Osteocyte (in vitro differentiated cells): ENCODE data around the gene AREL1. TPM values are rescaled to one million over a fixed set of nuclear protein-coding genes. Genes with fewer than 3 reads are reported as not detected.

Experiments used
- DNase-seq: peaks from one replicate; pipeline ENCODE4 v3.0.0; 2021; ENCODE audit warnings: mixed read lengths; ENCODE audit not compliant: unreplicated experiment; ENCODE audit errors: extremely low spot score
- H3K27ac Mint-ChIP-seq: one replicate; pipeline ENCODE4 v1.8.0; 2021; ENCODE audit warnings: mild to moderate bottlenecking, mixed read lengths; ENCODE audit not compliant: unreplicated experiment
- H3K27me3 Mint-ChIP-seq: one replicate; pipeline ENCODE4 v1.8.0; 2021; ENCODE audit warnings: mixed read lengths; ENCODE audit not compliant: unreplicated experiment
- H3K36me3 Mint-ChIP-seq: one replicate; pipeline ENCODE4 v1.8.0; 2021; ENCODE audit warnings: mixed read lengths; ENCODE audit not compliant: unreplicated experiment
- H3K4me1 Mint-ChIP-seq: one replicate; pipeline ENCODE4 v1.8.0; 2021; ENCODE audit warnings: mixed read lengths; ENCODE audit not compliant: unreplicated experiment
- H3K4me3 Mint-ChIP-seq: one replicate; pipeline ENCODE4 v1.8.0; 2021; ENCODE audit warnings: mild to moderate bottlenecking, moderate library complexity, mixed read lengths; ENCODE audit not compliant: unreplicated experiment
- H3K9me3 Mint-ChIP-seq: one replicate; pipeline ENCODE4 v1.8.0; 2021; ENCODE audit warnings: mixed read lengths; ENCODE audit not compliant: unreplicated experiment
- total RNA-seq: library from RNA; stranded (reverse); gene quantifications from 2 replicates; pipeline ENCODE4 v1.2.1, GENCODE V29; 2021
- TF ChIP-seq, protein P1 (sequence below): fragments of 200-600 bp; sonication (generic); IDR thresholded peaks from 2 replicates; pipeline ENCODE4 v1.5.0; 2021; ENCODE audit warnings: antibody characterized with exemption, mild to moderate bottlenecking, moderate library complexity

Gene AREL1
- total RNA-seq, 1 donor from 2014 or later: 45.6 TPM

DNA sequence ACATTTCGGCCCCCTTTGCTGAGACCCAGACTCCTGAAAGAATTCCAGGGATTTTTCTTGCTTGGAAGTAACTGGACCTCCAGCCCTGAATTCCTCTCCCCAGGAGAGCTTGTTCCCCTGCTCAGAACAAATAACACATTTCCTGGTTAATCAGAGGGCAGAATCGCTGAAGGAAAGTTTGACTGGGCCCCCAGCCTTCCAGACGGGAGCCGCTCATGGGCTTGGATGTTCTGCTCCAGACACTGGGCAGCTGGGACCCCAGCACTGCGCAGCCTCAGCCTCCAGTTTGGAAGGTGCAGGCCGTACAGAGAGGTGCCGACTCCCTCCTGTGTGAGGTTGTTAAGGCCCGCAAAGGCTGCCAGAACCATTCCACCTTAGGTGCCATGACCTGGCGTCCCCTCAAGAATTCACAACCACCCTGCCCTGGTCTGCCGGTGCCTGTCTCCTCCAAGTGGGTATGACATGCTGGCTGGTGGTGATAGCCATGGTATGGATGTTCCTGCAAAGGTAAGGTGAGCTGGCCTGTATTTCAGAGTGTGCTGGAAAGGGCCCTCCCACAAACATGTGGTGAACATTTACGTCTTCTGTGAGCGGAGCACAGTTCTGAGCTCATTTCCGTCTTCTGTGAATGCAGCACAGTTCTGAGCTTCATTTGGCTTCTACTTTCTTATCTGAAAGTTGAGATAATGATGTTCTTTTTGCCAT, 95.7 kb downstream of the AREL1 start:
- peak overlapping the region; percentile 52 for H3K4me3 Mint-ChIP-seq
- TF ChIP-seq, protein P1, sequence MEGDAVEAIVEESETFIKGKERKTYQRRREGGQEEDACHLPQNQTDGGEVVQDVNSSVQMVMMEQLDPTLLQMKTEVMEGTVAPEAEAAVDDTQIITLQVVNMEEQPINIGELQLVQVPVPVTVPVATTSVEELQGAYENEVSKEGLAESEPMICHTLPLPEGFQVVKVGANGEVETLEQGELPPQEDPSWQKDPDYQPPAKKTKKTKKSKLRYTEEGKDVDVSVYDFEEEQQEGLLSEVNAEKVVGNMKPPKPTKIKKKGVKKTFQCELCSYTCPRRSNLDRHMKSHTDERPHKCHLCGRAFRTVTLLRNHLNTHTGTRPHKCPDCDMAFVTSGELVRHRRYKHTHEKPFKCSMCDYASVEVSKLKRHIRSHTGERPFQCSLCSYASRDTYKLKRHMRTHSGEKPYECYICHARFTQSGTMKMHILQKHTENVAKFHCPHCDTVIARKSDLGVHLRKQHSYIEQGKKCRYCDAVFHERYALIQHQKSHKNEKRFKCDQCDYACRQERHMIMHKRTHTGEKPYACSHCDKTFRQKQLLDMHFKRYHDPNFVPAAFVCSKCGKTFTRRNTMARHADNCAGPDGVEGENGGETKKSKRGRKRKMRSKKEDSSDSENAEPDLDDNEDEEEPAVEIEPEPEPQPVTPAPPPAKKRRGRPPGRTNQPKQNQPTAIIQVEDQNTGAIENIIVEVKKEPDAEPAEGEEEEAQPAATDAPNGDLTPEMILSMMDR: no peak
- DNase-seq: no peak
- peaks cover 86% of the 10 kb centered on the region for H3K4me1 Mint-ChIP-seq
- no peaks in the 10 kb centered on the region for H3K9me3 Mint-ChIP-seq
- peak overlapping the region; percentile 92 for H3K27ac Mint-ChIP-seq
- H3K27me3 Mint-ChIP-seq: no peaks in the 10 kb centered on the region
- H3K36me3 Mint-ChIP-seq: no peaks in the 10 kb centered on the region

DNA sequence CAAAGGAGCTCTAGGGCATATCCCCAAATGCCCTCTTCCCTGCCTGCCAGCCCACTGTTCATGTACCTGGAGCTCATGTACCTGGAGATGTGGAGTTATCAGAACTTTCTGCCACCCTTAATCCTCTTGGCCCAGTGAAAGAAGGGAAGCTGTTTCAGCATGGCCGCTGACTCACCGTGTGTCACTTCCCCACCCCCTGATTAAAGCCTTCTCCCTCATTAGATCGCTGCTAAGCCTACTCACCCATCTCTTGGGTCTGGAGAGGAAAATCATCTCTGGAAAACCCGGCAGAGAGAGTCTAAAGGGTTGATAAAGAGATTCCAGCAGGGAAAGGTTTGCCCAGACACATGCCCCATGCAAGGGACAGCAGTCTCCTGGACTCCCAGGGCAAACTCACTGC, 96.4 kb downstream of the AREL1 start:
- TF ChIP-seq, protein P1: no peak
- H3K4me3 Mint-ChIP-seq: peak overlapping the region; percentile 5
- no peaks in the 10 kb centered on the region for H3K36me3 Mint-ChIP-seq
- no peaks in the 10 kb centered on the region for H3K9me3 Mint-ChIP-seq
- DNase-seq: no peak
- peaks cover 85% of the 10 kb centered on the region for H3K4me1 Mint-ChIP-seq
- H3K27ac Mint-ChIP-seq: peak overlapping the region; percentile 92
- H3K27me3 Mint-ChIP-seq: no peaks in the 10 kb centered on the region

DNA sequence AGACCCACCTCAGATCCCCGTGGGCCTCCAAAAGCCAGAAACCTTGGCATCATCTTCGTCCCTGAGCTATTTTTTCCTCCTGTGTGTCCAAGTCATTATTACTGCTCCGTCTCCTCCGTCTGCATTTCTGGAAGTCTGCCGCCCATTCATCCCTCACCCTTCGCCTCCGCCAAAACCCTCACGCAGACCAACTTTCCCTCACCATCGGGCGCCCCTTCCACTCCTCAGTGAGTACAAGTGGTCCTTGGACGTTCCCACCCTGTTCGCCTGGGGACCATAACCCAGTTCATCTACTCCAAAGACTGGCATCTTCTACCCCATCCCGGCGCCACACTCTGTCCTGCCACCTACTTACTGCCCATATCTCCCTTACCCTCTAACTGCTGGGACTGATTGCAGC, 97.1 kb downstream of the AREL1 start:
- DNase-seq: no peak
- TF ChIP-seq, protein P1: no peak
- Mint-ChIP-seq H3K4me3 (no peak overlapping the region), H3K36me3 (no peaks in the 10 kb centered on the region), H3K27me3 (no peaks in the 10 kb centered on the region), H3K4me1 (peaks cover 81% of the 10 kb centered on the region), H3K9me3 (no peaks in the 10 kb centered on the region), H3K27ac (peak overlapping the region; percentile 92)

DNA sequence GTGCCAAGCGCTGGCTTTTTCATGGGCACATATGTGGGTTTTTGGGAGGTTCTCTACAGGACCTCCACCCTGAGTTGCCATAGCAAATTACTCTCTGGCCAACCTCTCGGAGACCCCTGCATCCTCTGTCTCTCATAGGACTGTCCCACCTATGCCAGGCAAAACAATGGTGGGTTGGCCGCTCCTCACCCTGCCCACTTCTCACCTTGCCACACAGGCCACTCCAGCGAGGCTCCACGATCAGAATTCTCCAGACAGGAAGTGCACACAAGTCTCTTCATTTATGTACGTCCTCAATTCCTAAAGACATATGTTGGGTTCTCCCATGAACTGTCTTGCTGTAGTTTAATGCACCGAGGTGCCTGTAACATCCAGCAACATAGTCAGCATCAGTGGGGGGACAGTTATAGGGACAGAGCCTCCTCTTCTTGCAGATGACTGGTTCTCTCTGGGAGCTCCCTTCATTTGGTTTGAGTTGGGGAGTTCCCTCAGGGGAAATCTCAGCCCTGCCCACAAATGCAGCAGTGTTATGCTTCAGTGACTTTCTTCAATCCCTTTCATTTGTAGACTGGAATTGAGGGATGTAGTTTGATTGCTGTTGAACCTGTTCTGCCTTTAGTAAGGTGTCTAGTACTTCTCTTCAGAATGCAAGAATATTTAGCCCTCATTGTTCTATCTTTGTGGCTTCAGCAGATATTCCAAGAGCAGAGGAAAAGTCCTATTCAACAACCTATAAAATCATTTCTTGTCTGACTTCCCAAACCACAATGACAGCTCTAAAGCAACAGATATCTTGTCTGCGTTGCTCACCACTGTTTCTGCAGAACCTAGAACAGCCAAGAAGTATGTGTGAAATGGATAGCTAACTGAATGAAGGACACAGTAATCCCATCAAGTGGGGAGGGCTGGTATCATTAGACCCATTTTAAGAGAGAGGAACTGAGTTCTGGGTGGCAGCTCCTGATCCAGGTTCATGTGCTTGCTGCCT, 98.1 kb downstream of the AREL1 start:
- no peak overlapping the region for H3K4me3 Mint-ChIP-seq
- no peak for DNase-seq
- peaks cover 81% of the 10 kb centered on the region for H3K4me1 Mint-ChIP-seq
- H3K27me3 Mint-ChIP-seq: no peaks in the 10 kb centered on the region
- H3K27ac Mint-ChIP-seq: peak overlapping the region; percentile 92
- no peaks in the 10 kb centered on the region for H3K9me3 Mint-ChIP-seq
- H3K36me3 Mint-ChIP-seq: no peaks in the 10 kb centered on the region
- TF ChIP-seq, protein P1: no peak
